ENCODE results near the gene GSAP. TPM values are rescaled to one million over a fixed set of nuclear protein-coding genes. Genes with fewer than 3 reads are reported as not detected.

The GSAP gene
- polyA plus RNA-seq, 1 experiment, result 3.7 TPM

DNA sequence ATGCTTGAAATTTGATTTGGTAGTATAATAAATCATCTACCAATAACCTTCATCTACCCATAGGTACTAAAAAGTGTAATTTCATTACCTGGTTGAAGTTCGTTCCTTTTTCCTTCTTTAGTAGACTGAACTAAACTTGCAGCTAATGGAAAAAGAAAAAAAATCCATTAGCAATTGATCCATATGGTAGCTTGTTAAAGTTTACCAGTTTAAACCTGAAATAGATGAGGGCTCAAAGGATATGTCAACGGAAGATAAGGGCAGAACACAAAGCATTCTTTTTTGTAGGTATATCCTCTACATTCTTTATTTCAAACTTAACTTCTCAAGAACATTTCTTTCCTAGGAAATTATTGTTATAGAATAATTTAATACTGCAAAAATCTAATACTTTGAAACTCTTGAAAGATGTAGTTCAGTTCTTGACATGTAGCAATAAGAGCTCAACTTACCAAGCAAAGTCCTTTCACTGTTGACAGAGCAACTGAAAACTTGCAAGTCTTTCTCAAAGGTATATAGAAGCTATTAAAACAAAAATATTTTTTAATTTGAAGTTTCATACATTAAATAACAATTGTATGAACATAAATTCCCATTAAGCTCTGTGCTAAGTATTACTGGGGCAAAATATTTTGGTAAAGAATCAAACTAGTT lies 19.1 kb downstream of the GSAP start:
- ChIA-PET POLR2A (no interaction called here), CTCF (no interaction called here)
- TF ChIP-seq, protein P1, sequence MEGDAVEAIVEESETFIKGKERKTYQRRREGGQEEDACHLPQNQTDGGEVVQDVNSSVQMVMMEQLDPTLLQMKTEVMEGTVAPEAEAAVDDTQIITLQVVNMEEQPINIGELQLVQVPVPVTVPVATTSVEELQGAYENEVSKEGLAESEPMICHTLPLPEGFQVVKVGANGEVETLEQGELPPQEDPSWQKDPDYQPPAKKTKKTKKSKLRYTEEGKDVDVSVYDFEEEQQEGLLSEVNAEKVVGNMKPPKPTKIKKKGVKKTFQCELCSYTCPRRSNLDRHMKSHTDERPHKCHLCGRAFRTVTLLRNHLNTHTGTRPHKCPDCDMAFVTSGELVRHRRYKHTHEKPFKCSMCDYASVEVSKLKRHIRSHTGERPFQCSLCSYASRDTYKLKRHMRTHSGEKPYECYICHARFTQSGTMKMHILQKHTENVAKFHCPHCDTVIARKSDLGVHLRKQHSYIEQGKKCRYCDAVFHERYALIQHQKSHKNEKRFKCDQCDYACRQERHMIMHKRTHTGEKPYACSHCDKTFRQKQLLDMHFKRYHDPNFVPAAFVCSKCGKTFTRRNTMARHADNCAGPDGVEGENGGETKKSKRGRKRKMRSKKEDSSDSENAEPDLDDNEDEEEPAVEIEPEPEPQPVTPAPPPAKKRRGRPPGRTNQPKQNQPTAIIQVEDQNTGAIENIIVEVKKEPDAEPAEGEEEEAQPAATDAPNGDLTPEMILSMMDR (IDR thresholded peaks at IDR 0.05; ENCODE audit: insufficient read depth, low read depth, low read length), result no peak

DNA sequence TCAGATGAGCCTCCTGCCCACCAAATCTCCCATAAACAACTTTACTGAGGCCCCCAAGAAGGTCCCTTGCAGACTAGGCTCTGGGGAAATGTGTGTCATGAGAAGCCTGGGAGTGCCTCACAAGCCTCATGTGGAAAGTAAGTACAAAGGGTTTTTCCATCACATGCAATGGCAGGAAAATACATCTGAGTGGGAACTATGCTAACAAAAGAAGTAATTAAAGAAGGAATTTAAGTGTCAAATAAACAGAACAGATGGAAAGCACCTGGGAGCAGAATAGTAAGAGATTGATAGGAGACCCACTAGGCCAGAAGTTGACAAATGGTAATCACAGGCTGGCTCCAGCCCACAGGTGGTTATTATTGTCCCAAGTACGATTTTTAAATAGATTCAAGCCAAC lies 20.5 kb downstream of the GSAP start:
- no peak overlapping the region for H3K4me3 ChIP-seq (ENCODE audit: low read depth, low read length)
- ChIA-PET POLR2A (no interaction called here), CTCF (interaction anchor here (1.0 kb wide), 1 partner anchor 30 kb away, joined by 3 read pairs; no protein-coding TSS in a partner anchor)
- DNase-seq (ENCODE audit: low read depth), result no peak
- TF ChIP-seq, protein P1 (IDR thresholded peaks at IDR 0.05; ENCODE audit: insufficient read depth, low read depth, low read length), result no peak
- H3K27me3 ChIP-seq (ENCODE audit: control insufficient read depth, insufficient read depth, low read length), result no peaks in the 10 kb centered on the region
- H3K36me3 ChIP-seq (ENCODE audit: control insufficient read depth, insufficient read depth, low read length), result no peaks in the 10 kb centered on the region

More for the DNA sequence above, 19.1 kb downstream of the GSAP start:
- Histone ChIP-seq H3K4me3 (ENCODE audit: low read depth, low read length) (no peak overlapping the region), H3K36me3 (ENCODE audit: control insufficient read depth, insufficient read depth, low read length) (no peaks in the 10 kb centered on the region), H3K27me3 (ENCODE audit: control insufficient read depth, insufficient read depth, low read length) (no peaks in the 10 kb centered on the region)
- DNase-seq (ENCODE audit: low read depth), result no peak

DNA sequence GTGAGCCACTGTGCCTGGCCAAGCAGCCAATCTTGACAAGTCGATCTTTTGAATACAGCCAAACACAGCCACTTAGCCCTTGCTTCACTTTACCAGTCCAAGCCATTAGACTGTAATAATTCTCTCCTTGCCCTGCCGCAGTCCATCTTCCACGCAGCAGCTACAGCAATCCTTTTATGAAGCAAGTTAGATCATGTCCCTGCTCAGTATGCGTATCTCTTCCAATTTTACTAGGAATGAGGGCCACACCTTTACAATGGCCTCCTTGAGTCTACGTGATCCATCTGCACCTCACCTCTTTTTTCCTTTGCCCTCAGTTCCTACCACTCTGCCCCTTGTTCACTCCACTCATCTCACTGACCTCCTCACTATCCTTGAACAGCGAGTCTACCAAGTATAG lies 22.2 kb downstream of the GSAP start:
- no peaks in the 10 kb centered on the region for H3K36me3 ChIP-seq (ENCODE audit: control insufficient read depth, insufficient read depth, low read length)
- POLR2A ChIA-PET, result no interaction called here
- CTCF ChIA-PET, result no interaction called here

DNA sequence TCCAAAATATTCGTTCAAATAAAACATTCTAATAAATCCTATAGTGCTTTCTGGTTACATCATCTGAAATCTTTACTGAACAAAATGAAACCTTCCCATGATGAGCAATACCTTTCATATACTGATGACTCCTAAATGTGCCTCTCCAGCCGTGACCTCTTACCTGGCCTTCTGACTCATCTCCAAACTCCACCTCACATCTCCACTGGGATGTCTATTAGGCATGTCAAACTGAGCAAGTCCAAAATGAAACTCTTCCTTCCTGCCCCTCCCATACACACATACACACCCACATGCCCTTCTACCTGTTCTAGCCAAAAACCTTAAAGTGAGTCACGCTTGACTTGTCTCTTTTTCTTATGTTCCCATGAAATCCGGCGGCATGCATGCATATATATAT lies 22.9 kb downstream of the GSAP start:
- no peak for DNase-seq (ENCODE audit: low read depth)
- CTCF ChIA-PET, result no interaction called here
- Histone ChIP-seq H3K36me3 (ENCODE audit: control insufficient read depth, insufficient read depth, low read length) (no peaks in the 10 kb centered on the region), H3K4me3 (ENCODE audit: low read depth, low read length) (no peak overlapping the region), H3K27me3 (ENCODE audit: control insufficient read depth, insufficient read depth, low read length) (no peaks in the 10 kb centered on the region)
- TF ChIP-seq, protein P1 (IDR thresholded peaks at IDR 0.05; ENCODE audit: insufficient read depth, low read depth, low read length), result no peak
- POLR2A ChIA-PET, result no interaction called here

More for the DNA sequence above, 22.2 kb downstream of the GSAP start:
- DNase-seq (ENCODE audit: low read depth), result no peak
- Histone ChIP-seq H3K27me3 (ENCODE audit: control insufficient read depth, insufficient read depth, low read length) (no peaks in the 10 kb centered on the region), H3K4me3 (ENCODE audit: low read depth, low read length) (no peak overlapping the region)
- TF ChIP-seq, protein P1 (IDR thresholded peaks at IDR 0.05; ENCODE audit: insufficient read depth, low read depth, low read length), result no peak

DNA sequence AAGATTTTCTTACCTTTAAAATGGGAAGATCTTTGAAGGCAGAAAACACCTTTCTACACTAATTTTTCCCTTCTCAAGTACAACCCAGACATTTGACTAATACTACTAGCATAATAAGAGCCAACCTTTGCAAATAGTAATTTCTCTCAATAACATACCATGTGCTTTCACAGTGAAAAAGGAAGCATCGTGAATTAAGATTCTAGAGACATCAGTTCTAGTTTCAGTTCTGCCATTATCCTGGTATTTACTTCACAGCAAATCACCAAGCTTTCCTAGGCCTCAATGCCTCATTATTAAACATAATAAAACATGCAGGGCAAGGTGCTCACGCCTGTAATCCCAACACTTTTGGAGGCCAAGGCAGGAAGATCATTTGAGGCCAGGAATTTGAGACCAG lies 24.9 kb downstream of the GSAP start:
- DNase-seq (ENCODE audit: low read depth), result no peak
- H3K36me3 ChIP-seq (ENCODE audit: control insufficient read depth, insufficient read depth, low read length), result no peaks in the 10 kb centered on the region
- TF ChIP-seq, protein P1 (IDR thresholded peaks at IDR 0.05; ENCODE audit: insufficient read depth, low read depth, low read length), result no peak
- POLR2A ChIA-PET, result no interaction called here
- CTCF ChIA-PET, result no interaction called here
- no peak overlapping the region for H3K4me3 ChIP-seq (ENCODE audit: low read depth, low read length)
- no peaks in the 10 kb centered on the region for H3K27me3 ChIP-seq (ENCODE audit: control insufficient read depth, insufficient read depth, low read length)

All from BJ (cell line).